Body of pancreas (tissue), 4 donors: ENCODE results near the gene PGD. TPM values are rescaled to one million over a fixed set of nuclear protein-coding genes. Genes with fewer than 3 reads are reported as not detected.
"Not testable (repeated sequence)": the region's sequence is repeated elsewhere in the genome, so short reads cannot be mapped to it uniquely, and the experiment has no call there.

ENCODE experiments used
- ATAC-seq: fragments of 150-250 bp; one replicate; pipeline ENCODE4 v1.9.1; 2016
- DNase-seq, 4 donors: peaks; one replicate each; pipeline ENCODE4 v3.0.0-alpha.2; 2019
- H3K27ac ChIP-seq, 4 donors: fragments of 200-600 bp; sonication (generic); 1 replicate in 3 of 4; 2 replicates in 1 of 4; pipeline versions ENCODE4 v1.5.1 to v1.6.1; 2016 to 2019; ENCODE audit warnings: mild to moderate bottlenecking in 1 of 4, mixed read lengths in 1 of 4, moderate library complexity in 1 of 4
- H3K27me3 ChIP-seq, 2 donors: fragments of 200-600 bp; sonication (generic); one replicate each; pipeline ENCODE4 v1.6.0; 2016; ENCODE audit warnings: mild to moderate bottlenecking in 1 of 2
- H3K36me3 ChIP-seq, 2 donors: fragments of 200-600 bp; sonication (generic); replicated peaks in 1 of 2; 2 replicates each; pipeline ENCODE4 v1.5.1; 2016; ENCODE audit warnings: low read depth in 2 of 2; ENCODE audit not compliant: insufficient read depth in 1 of 2
- H3K4me1 ChIP-seq: fragments of 200-600 bp; sonication (generic); one replicate; pipeline ENCODE4 v1.6.0; 2016
- H3K4me3 ChIP-seq, 2 donors: fragments of 200-600 bp; sonication (generic); 1 replicate in 1 of 2; 2 replicates in 1 of 2; pipeline ENCODE4 v1.5.1; 2016 to 2019
- H3K9me3 ChIP-seq, 3 donors: fragments of 200-600 bp; sonication (generic); 1 replicate in 2 of 3; 2 replicates in 1 of 3; pipeline ENCODE4 v1.5.1; 2016
- POLR2A ChIP-seq, 3 donors: fragments of 450-650 bp; IDR thresholded peaks; one replicate each; pipeline ENCODE4 v1.6.1; 2016; ENCODE audit warnings: antibody characterized with exemption in 3 of 3, mild to moderate bottlenecking in 2 of 3
- WGBS, 2 donors: methylation state at CpG; one replicate each; pipeline ENCODE4 v1.1.5; 2017; 5-methylcytosine and 5-hydroxymethylcytosine counted together
- intact Hi-C: fragments of 100-400 bp; cut with DNase I; formaldehyde crosslinking; loops from one replicate; pipeline ENCODE4 v1.15.1; 2023
- total RNA-seq, 2 donors: library from RNA; depleted of rRNA; stranded (reverse); fragments of >200 nt; gene quantifications; one replicate each; pipeline ENCODE4 v1.1.0, GENCODE V29; 2016
- TF ChIP-seq, protein P1 (sequence below), 7 experiments: fragments of 450-650 bp in 4 of 7; fragments of 200-600 bp in 3 of 7; sonication (generic) in 3 of 7; IDR thresholded peaks; one replicate each; pipeline ENCODE4 v1.5.1; 2016 to 2019; ENCODE audit warnings: antibody characterized with exemption in 7 of 7

The PGD gene
- total RNA-seq, 2 donors from 2014 or later = 46.7 to 61.3 TPM

DNA sequence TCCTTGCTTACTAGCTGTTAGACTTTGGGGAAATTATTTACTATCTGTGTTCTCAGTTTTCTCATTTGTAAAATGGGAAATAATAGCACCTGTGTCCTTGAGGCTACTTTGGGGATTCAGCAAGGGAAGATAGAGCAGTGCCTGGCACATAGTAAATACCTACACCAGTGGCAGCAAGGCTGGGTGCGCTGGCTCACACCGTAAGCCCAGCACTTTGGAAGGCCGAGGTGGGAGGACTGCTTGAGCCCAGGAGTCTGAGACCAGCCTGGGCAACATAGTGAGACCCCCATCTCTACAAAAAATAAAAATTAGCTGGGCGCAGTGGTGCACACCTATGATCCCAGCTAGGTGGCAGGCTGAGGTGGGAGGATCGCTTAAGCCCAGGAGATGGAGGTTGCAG is 22.8 kb downstream of the PGD start:
- Histone ChIP-seq H3K36me3 (peaks cover 0 to 20% of the 10 kb centered on the region in 2 donors), H3K27me3 (no peaks in the 10 kb centered on the region), H3K4me1 (no peaks in the 10 kb centered on the region), H3K27ac (no peak overlapping the region), H3K4me3 (no peak overlapping the region), H3K9me3 (no peaks in the 10 kb centered on the region)
- intact Hi-C loops = loop anchor here (10.0 kb wide), 1 partner anchor 547 kb away; no protein-coding TSS in a partner anchor
- ATAC-seq (no peak), DNase-seq (no peak)
- no peak for TF ChIP-seq POLR2A (IDR thresholded peaks at IDR 0.05)
- TF ChIP-seq, protein P1, sequence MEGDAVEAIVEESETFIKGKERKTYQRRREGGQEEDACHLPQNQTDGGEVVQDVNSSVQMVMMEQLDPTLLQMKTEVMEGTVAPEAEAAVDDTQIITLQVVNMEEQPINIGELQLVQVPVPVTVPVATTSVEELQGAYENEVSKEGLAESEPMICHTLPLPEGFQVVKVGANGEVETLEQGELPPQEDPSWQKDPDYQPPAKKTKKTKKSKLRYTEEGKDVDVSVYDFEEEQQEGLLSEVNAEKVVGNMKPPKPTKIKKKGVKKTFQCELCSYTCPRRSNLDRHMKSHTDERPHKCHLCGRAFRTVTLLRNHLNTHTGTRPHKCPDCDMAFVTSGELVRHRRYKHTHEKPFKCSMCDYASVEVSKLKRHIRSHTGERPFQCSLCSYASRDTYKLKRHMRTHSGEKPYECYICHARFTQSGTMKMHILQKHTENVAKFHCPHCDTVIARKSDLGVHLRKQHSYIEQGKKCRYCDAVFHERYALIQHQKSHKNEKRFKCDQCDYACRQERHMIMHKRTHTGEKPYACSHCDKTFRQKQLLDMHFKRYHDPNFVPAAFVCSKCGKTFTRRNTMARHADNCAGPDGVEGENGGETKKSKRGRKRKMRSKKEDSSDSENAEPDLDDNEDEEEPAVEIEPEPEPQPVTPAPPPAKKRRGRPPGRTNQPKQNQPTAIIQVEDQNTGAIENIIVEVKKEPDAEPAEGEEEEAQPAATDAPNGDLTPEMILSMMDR (IDR thresholded peaks at IDR 0.05) = no peak
- WGBS, 2 donors = 94 to 100% methylated on average over 3 to 5 of the region's 5 CpGs

- intact Hi-C loops = loop anchor here (10.0 kb wide), 1 partner anchor 549 kb away; no protein-coding TSS in a partner anchor
- Histone ChIP-seq H3K36me3 (peaks cover 0 to 9% of the 10 kb centered on the region in 2 donors), H3K27me3 (no peaks in the 10 kb centered on the region), H3K9me3 (no peaks in the 10 kb centered on the region), H3K27ac (no peak overlapping the region), H3K4me3 (no peak overlapping the region), H3K4me1 (peaks cover 4% of the 10 kb centered on the region)
- no peak for ATAC-seq
- DNase-seq = peak in 3 of 4 donors; percentile 17 to 23 (median 20)
- WGBS, 2 donors = 58 to 64% methylated on average over 4 to 9 of the region's 9 CpGs
- no peak for TF ChIP-seq POLR2A (IDR thresholded peaks at IDR 0.05)
- TF ChIP-seq, protein P1 (IDR thresholded peaks at IDR 0.05) = no peak
Measured at GRCh38 chr1:10424034-10424433, 25.2 kb downstream of the PGD start.

- DNase-seq (no peak), ATAC-seq (no peak)
- Histone ChIP-seq H3K4me3 (no peak overlapping the region), H3K27me3 (no peaks in the 10 kb centered on the region), H3K9me3 (no peaks in the 10 kb centered on the region), H3K36me3 (peaks cover 0 to 6% of the 10 kb centered on the region in 2 donors), H3K27ac (no peak overlapping the region), H3K4me1 (peaks cover 4% of the 10 kb centered on the region)
- intact Hi-C loops = loop anchor here (10.0 kb wide), 1 partner anchor 550 kb away; no protein-coding TSS in a partner anchor
- WGBS, 2 donors = 58 to 82% methylated on average over 8 of the region's 8 CpGs
- TF ChIP-seq, protein P1 (IDR thresholded peaks at IDR 0.05) = no peak
- no peak for TF ChIP-seq POLR2A (IDR thresholded peaks at IDR 0.05)
Measured at GRCh38 chr1:10424651-10425050, 25.8 kb downstream of the PGD start.

- not testable (repeated sequence) for ATAC-seq, H3K9me3 ChIP-seq, H3K27ac ChIP-seq, DNase-seq, H3K36me3 ChIP-seq, H3K4me1 ChIP-seq, H3K27me3 ChIP-seq, H3K4me3 ChIP-seq
- intact Hi-C loops = loop anchor here (10.0 kb wide), 1 partner anchor 551 kb away; no protein-coding TSS in a partner anchor
- 72 to 75% methylated on average over 8 to 15 of the region's 21 CpGs for WGBS, 2 donors
Measured at GRCh38 chr1:10425826-10426534, 27.1 kb downstream of the PGD start.

GRCh38 chr1:10426535-10426848 is 27.6 kb downstream of the PGD start:
- DNase-seq, H3K27ac ChIP-seq, H3K4me3 ChIP-seq, ATAC-seq, H3K36me3 ChIP-seq, H3K27me3 ChIP-seq, H3K9me3 ChIP-seq: not testable (repeated sequence)
- WGBS, 2 donors = 89% methylated on average over 14 of the region's 21 CpGs; no CpG with 5 or more reads in 1 of the 2 donors
- intact Hi-C loops = loop anchor here (10.0 kb wide), 1 partner anchor 552 kb away; no protein-coding TSS in a partner anchor
- peaks cover 13% of the 10 kb centered on the region for H3K4me1 ChIP-seq
